LNCAP (cell line): ENCODE results near the gene FLCN.

Source experiments
- TF ChIP-seq, protein P1 (sequence below): fragments of 450-650 bp; IDR thresholded peaks from 2 replicates; pipeline ENCODE4 v1.5.1; 2017; ENCODE audit warnings: mild to moderate bottlenecking

The FLCN gene

DNA sequence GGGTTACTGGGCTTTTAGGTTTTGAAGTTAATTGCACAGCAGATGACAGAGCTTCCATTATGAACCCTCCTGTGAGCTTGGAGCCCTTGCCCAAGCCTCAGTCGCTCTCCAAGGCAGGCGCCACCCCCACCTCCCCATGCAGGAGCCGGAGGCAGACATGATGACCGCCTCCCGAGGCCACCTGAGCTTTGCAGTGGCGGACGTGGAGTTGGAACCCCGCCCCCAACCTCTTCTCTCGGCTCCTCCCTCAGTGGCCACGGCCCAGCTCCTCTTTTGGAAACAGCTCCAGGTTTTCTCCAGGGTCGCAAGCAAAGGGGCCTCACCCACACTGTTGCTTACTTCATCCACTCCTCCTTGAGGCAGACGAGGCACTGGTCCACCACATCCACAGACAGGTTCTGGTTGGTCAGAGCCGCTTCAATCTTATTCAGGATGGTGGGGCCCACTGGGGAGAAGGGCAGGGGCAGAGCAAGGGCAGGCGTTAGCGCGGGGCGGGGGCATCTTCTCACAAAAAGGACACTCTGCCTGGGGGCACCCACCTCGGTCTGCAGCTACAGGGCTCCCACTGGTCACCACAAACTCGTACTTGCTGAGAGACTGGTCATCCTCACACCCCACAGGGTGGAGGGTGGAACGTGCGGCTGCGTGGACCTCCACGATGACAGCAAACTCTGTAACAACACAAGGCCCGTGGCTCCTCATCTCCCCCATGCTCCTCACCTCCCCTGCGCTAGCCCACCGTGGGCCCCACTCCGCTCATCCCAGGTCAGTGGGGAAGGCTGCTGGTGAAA is 22.1 kb downstream of the FLCN start:
- TF ChIP-seq, protein P1, sequence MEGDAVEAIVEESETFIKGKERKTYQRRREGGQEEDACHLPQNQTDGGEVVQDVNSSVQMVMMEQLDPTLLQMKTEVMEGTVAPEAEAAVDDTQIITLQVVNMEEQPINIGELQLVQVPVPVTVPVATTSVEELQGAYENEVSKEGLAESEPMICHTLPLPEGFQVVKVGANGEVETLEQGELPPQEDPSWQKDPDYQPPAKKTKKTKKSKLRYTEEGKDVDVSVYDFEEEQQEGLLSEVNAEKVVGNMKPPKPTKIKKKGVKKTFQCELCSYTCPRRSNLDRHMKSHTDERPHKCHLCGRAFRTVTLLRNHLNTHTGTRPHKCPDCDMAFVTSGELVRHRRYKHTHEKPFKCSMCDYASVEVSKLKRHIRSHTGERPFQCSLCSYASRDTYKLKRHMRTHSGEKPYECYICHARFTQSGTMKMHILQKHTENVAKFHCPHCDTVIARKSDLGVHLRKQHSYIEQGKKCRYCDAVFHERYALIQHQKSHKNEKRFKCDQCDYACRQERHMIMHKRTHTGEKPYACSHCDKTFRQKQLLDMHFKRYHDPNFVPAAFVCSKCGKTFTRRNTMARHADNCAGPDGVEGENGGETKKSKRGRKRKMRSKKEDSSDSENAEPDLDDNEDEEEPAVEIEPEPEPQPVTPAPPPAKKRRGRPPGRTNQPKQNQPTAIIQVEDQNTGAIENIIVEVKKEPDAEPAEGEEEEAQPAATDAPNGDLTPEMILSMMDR: no peak

GRCh38 chr17:17213775-17214174 is 23.2 kb downstream of the FLCN start:
- TF ChIP-seq, protein P1: no peak

- TF ChIP-seq, protein P1: no peak
Measured at GRCh38 chr17:17207998-17208397, 29.0 kb downstream of the FLCN start.

DNA sequence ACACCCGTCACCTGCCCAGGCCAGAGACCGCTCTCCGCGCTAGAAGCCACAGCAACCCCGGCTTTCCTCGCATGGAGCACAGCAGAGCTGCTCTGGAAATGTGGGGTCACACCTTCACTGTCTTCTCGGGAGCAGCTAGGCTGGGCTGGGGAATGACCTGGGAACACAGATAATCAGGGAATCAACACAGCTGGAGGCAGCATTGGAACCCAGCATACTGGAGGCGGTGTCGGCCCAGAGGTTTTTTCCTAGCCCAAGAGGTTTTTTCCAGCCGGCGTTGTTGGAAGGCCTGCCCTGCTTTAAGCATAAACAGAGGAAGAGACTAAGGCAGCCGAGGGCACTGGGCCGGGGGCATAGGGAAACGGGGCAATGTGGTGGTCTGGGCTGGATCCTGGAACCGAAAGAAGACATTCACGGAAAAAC is 30.0 kb downstream of the FLCN start:
- TF ChIP-seq, protein P1: no peak

DNA sequence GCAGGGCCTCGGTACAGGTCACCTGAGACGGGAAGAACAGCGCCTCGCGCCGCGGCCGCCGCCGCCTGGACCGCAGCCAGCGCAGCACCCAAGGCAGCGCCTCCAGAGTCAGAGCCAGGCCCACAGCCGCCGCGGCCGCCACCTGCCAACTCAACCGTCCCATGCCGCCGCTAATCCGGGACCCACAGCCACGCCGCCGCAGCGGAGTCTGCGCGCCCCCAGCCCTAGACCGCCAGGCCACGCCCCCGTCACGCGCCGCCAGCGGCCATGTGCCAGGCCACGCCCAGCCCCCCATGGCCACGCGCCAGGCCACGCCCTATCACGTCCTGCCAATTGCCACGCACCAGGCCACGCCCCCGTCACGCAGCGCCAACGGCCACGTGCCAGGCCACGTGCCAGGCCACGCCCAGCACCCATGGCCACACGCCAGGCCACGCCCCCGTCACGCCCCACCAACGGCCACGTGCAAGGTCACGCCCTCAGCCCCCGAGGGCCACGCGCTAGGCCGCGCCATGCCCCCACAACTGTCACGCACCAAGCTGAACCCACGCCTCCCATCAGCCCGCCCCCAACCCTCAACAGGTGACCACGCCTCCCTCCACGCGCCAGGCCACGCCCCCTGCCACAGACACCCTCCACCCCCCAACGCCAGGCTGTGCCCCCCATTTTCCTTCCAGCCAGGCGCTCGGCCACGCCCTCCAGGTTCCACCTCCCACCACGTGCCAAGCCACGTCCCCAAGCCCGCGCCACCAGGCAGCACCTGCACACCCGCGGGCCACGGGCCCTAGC is 30.6 kb downstream of the FLCN start, which contains the start of gene PLD6:
TSS of gene PLD6 (minus strand) at position 210 of the 789 bp plus-strand sequence. CDS start at position 163, 47 bp downstream.
- TF ChIP-seq, protein P1: no peak

DNA sequence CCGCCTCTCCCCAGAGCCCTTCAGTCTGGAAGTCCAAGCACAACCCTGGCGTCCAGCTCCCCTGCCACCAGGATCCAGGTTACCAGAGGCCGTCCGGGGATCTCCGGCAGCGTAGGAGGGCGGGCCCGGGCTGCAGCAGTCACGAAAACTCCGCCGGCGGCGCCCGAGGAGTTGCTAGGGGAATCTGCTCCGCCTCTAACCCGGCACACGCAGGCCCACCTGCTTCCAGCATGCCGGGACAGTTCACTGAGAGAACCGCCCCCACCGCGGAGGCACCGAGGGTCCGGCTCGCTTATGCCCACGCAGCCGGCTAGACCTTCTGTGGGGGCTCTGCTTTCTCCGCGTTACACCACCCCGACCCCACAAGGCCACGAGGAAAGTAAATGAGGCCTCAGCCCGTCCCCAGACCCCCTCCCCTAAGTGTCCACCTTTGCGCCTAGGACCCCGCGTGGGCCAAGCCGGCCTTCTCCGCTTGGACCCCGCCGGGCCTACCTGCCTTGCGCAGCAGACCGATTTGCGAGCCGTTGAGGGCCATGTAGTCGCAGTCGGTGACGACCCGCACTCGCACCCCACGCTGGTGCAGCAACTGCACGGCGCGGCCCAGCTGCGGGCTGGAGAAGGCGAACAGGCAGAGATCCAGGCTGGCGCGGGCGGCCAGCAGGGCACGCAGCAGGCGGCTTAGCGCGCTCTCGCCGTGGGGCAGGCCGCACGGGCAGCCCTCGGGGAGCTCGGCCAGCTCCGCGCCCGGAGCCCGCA is 31.4 kb downstream of the FLCN start:
- TF ChIP-seq, protein P1: no peak

GRCh38 chr17:17204635-17205231 is 32.2 kb downstream of the FLCN start:
- TF ChIP-seq, protein P1: no peak
